A549 treated with ZK216348 at 1 μM for 4 hours (cell line): ENCODE data around the gene WDFY1. TPM values are rescaled to one million over a fixed set of nuclear protein-coding genes. Genes with fewer than 3 reads are reported as not detected.

Experiments
- total RNA-seq: library from RNA; stranded (reverse); fragments of 200-300 nt; extraction: Qiagen RNA extraction; gene quantifications from 5 replicates; pipeline ENCODE4 v1.2.3, GENCODE V29; 2022; ENCODE audit warnings: low read depth

WDFY1 gene
- 23.6 to 45.7 TPM (median 38.9 TPM) in 5 replicates for total RNA-seq

GRCh38 chr2:223944703-223945531 is at the start of gene WDFY1:
WDFY1 (minus strand) TSS chr2:223945335; CDS start chr2:223945284, 51 bp downstream.

GRCh38 chr2:223957092-223957851 is 12.1 kb upstream of the WDFY1 start, which contains the start of gene MRPL44:
MRPL44 (plus strand) TSS chr2:223957463; CDS start chr2:223957473, 10 bp downstream.

GRCh38 chr2:223837287-223838061 is 107.7 kb downstream of the WDFY1 start, which contains the start of gene AP1S3:
AP1S3 (minus strand) TSS chr2:223837582; CDS start chr2:223837450, 132 bp downstream.

Other genes starting within 250 kb of the WDFY1 start
- 24.7 to 51.4 TPM (median 35.4 TPM) in 5 replicates for gene AP1S3, start 107.8 kb downstream of the WDFY1 start, total RNA-seq
- gene MRPL44, start 12.1 kb upstream of the WDFY1 start, total RNA-seq: 44.5 to 55.1 TPM (median 46.3 TPM) in 5 replicates
- 168 to 194 TPM (median 174 TPM) in 5 replicates for gene SERPINE2, start 94.0 kb upstream of the WDFY1 start, total RNA-seq